ENCODE data around the gene UHRF2. TPM values are rescaled to one million over a fixed set of nuclear protein-coding genes. Genes with fewer than 3 reads are reported as not detected.

Gene UHRF2
- total RNA-seq, 1 donor from 2014 or later: 61.2 TPM

DNA sequence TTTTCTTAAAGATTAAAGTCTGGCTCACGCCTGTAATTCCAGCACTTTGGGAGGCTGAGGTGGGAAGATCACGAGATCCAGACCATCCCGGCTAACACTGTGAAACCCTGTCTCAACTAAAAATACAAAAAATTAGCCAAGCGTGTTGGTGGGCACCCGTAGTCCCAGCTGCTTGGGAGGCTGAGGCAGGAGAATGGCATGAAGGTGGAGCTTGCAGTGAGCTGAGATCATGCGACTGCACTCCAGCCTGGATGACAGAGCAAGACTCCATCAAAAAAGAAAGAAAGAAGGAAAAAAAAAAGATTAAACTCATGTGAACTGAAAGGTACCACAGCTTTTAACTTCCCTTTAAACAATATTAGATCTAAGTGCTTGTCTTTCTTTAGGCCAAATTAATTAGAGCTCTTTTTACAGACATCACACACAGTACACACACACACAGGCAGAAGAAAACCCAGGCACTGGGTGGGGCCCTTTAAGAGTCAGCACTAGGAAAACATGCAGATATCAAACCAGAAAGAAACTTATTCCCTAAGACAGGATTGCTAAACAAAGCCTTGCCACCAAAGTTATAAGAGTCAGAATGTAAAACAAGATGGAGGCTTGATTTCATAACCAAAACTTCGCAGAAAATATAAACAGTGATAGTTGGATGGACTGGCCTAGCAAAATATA lies 29.3 kb upstream of the UHRF2 start:
- H3K9me3 Mint-ChIP-seq: peaks cover 15% of the 10 kb centered on the region
- DNase-seq (ENCODE audit: low spot score in 2 of 2, unreplicated experiment in 2 of 2): no peak
- H3K27ac Mint-ChIP-seq: no peak overlapping the region
- H3K36me3 Mint-ChIP-seq: no peaks in the 10 kb centered on the region
- no peaks in the 10 kb centered on the region for H3K4me1 Mint-ChIP-seq
- peaks cover 16% of the 10 kb centered on the region for H3K27me3 Mint-ChIP-seq (ENCODE audit: low read depth)
- H3K4me3 Mint-ChIP-seq: no peak overlapping the region
- TF ChIP-seq, protein P1, sequence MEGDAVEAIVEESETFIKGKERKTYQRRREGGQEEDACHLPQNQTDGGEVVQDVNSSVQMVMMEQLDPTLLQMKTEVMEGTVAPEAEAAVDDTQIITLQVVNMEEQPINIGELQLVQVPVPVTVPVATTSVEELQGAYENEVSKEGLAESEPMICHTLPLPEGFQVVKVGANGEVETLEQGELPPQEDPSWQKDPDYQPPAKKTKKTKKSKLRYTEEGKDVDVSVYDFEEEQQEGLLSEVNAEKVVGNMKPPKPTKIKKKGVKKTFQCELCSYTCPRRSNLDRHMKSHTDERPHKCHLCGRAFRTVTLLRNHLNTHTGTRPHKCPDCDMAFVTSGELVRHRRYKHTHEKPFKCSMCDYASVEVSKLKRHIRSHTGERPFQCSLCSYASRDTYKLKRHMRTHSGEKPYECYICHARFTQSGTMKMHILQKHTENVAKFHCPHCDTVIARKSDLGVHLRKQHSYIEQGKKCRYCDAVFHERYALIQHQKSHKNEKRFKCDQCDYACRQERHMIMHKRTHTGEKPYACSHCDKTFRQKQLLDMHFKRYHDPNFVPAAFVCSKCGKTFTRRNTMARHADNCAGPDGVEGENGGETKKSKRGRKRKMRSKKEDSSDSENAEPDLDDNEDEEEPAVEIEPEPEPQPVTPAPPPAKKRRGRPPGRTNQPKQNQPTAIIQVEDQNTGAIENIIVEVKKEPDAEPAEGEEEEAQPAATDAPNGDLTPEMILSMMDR (IDR thresholded peaks at IDR 0.05; ENCODE audit: unreplicated experiment): no peak

DNA sequence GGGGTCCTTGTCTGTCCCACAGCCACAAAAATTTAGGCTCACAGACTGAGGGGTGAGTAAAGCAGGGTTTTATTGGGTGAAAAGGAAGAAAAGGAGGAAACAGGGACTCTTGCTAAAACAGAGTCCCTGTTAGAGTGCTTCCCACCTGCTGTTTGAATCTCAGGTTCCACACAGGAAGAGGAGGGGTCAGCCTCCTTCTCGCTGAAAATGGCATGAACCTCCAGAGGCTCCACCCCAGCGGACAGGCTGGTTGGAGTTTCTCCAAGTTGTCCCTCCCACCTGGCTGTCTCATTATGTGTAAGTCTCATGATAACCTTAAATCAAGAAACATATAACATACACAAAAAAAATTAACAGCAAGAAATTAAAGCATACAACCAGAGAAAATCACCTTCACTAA lies 28.3 kb upstream of the UHRF2 start:
- no peak for DNase-seq (ENCODE audit: low spot score in 2 of 2, unreplicated experiment in 2 of 2)
- Mint-ChIP-seq H3K4me3 (no peak overlapping the region), H3K9me3 (peaks cover 12% of the 10 kb centered on the region), H3K36me3 (no peaks in the 10 kb centered on the region), H3K27me3 (ENCODE audit: low read depth) (peaks cover 7% of the 10 kb centered on the region), H3K4me1 (no peaks in the 10 kb centered on the region), H3K27ac (no peak overlapping the region)
- TF ChIP-seq, protein P1 (IDR thresholded peaks at IDR 0.05; ENCODE audit: unreplicated experiment): no peak

DNA sequence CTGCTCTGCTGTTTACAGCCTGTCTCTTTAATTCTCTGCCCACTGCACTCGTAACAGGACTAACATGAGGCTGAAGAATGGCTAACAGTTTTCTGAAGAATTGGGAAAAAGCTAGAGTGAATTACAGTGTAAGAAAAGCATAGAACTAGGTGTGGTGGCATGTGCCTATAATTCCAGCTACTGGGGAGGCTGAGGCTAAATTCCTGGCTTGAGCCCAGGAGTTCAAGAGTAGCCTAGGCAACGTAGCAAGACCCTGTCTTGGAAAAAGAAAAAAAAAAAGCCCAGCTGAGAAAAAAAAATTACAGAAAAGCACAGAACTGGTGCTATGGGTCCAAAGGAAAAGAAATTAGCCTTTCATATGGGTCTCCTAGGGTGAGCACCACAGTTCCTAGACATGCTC lies 13.9 kb upstream of the UHRF2 start:
- TF ChIP-seq, protein P1 (IDR thresholded peaks at IDR 0.05; ENCODE audit: unreplicated experiment): no peak
- Mint-ChIP-seq H3K27me3 (ENCODE audit: low read depth) (no peaks in the 10 kb centered on the region), H3K36me3 (no peaks in the 10 kb centered on the region), H3K27ac (no peak overlapping the region), H3K9me3 (no peaks in the 10 kb centered on the region), H3K4me1 (no peaks in the 10 kb centered on the region), H3K4me3 (no peak overlapping the region)
- DNase-seq (ENCODE audit: low spot score in 2 of 2, unreplicated experiment in 2 of 2): no peak

DNA sequence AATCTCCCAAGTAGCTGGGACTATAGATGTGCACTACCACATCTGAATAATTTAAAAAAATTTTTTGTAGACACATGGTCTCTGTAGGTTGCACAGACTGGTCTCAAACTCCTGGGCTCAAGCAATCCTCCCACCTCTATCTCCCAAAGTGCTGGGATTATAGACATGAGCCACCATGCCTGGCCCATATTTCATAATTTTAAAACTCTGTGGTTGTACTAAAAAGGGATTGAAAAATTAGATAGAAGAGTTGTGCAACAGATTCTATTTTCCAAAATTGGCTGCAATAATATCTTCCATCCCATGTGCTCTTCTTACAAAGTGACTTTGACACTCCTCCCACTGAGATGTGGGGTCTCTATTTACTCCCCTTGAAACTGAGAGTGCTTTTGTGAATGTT lies 7.6 kb upstream of the UHRF2 start:
- H3K4me3 Mint-ChIP-seq: no peak overlapping the region
- H3K27me3 Mint-ChIP-seq (ENCODE audit: low read depth): peaks cover 18% of the 10 kb centered on the region
- no peaks in the 10 kb centered on the region for H3K9me3 Mint-ChIP-seq
- H3K36me3 Mint-ChIP-seq: no peaks in the 10 kb centered on the region
- H3K4me1 Mint-ChIP-seq: no peaks in the 10 kb centered on the region
- H3K27ac Mint-ChIP-seq: no peak overlapping the region
- TF ChIP-seq, protein P1 (IDR thresholded peaks at IDR 0.05; ENCODE audit: unreplicated experiment): no peak
- DNase-seq (ENCODE audit: low spot score in 2 of 2, unreplicated experiment in 2 of 2): no peak

DNA sequence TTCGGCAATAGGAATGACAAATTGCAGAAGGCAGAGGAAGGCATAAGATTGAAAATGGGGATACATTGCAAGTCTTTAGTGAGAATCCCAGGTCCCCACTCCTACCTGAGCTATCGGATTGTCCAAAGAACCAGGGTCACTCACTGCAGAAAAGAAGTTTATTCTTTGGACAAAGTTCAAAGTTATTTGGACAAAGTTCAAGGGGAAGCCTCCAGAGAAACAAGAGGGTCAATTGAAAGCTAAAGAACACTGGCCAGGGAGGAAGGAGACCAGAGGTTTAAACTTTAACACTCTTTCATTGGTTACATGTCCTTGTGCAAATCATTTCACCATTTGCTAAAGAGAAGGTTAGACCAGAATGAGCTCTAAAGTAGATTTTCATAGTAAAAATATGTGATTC lies 5.2 kb upstream of the UHRF2 start:
- TF ChIP-seq, protein P1 (IDR thresholded peaks at IDR 0.05; ENCODE audit: unreplicated experiment): no peak
- H3K9me3 Mint-ChIP-seq: no peaks in the 10 kb centered on the region
- H3K36me3 Mint-ChIP-seq: no peaks in the 10 kb centered on the region
- no peak overlapping the region for H3K27ac Mint-ChIP-seq
- H3K27me3 Mint-ChIP-seq (ENCODE audit: low read depth): peaks cover 18% of the 10 kb centered on the region
- no peak overlapping the region for H3K4me3 Mint-ChIP-seq
- no peaks in the 10 kb centered on the region for H3K4me1 Mint-ChIP-seq
- DNase-seq (ENCODE audit: low spot score in 2 of 2, unreplicated experiment in 2 of 2): no peak

DNA sequence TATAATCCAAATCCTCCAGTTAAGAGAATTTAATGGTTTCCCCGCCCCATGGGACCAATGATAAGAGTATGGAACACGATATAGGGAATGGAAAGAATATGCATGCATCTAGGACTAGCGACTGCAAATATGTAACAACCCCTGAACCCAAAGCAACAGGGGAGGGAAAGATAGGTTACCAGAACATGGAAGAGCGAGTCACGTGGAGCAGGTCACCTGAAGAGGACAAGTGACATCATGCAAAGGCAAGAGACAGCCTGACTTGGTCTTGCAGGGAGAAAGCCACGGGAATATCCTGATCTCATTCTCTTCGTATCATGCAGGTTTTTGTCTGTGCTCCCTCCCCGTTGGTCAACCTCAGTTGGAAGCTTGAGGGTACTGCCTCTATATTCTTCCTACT lies 4.7 kb upstream of the UHRF2 start:
- Mint-ChIP-seq H3K9me3 (no peaks in the 10 kb centered on the region), H3K27ac (no peak overlapping the region), H3K4me1 (no peaks in the 10 kb centered on the region), H3K27me3 (ENCODE audit: low read depth) (peaks cover 18% of the 10 kb centered on the region), H3K4me3 (no peak overlapping the region), H3K36me3 (no peaks in the 10 kb centered on the region)
- TF ChIP-seq, protein P1 (IDR thresholded peaks at IDR 0.05; ENCODE audit: unreplicated experiment): no peak
- DNase-seq (ENCODE audit: low spot score in 2 of 2, unreplicated experiment in 2 of 2): no peak
